ENCODE data around the gene SMYD2.

- TF ChIP-seq CTCF (IDR thresholded peaks at IDR 0.05) (no peak), POLR2A (IDR thresholded peaks at IDR 0.05) (no peak)
These were observed 89.7 kb downstream of the SMYD2 start for GRCh38 chr1:214370615-214371014.
